Loucy (cell line): ENCODE results near the gene PCDHGA4.

Experiments
- CTCF ChIP-seq: fragments of 200-600 bp; sonication (generic); conservative IDR thresholded peaks from 2 replicates; pipeline ENCODE4 v1.5.1; 2014; ENCODE audit warnings: mild to moderate bottlenecking, antibody characterized with exemption, low read length
- EZH2phosphoT487 ChIP-seq: fragments of 200-600 bp; IDR thresholded peaks from 2 replicates; pipeline ENCODE4 v1.6.1; 2018; ENCODE audit warnings: antibody characterized with exemption, mild to moderate bottlenecking, moderate library complexity, borderline replicate concordance

GRCh38 chr5:141343953-141344463, 10.8 kb upstream of the PCDHGA4 start:
- TF ChIP-seq CTCF: no peak
- no peak for TF ChIP-seq EZH2phosphoT487
